Panc1 (cell line): ENCODE data around the gene PPP1R26. TPM values are rescaled to one million over a fixed set of nuclear protein-coding genes. Genes with fewer than 3 reads are reported as not detected.

Source experiments
- ATAC-seq: fragments of 200-7000 bp; cut with Tn5 transposase; 2 replicates; pipeline ENCODE4 v1.9.1; 2020; ENCODE audit warnings: mild to moderate bottlenecking, moderate library complexity
- BruUV-seq: library from RNA; stranded (reverse); fragments of 400-500 nt; replicated peaks from 2 replicates; lab custom pipeline; 2021; lab: Mats Ljungman, UMichigan
- CTCF ChIA-PET: fragments of 300-600 bp; sonication (Branson Sonifier 250); formaldehyde crosslinking; loops from one replicate; lab custom pipeline; 2022; ENCODE audit warnings: antibody characterized with exemption; lab: Charles Lee
- POLR2A ChIA-PET: fragments of 300-600 bp; sonication (Branson Sonifier 250); formaldehyde crosslinking; loops from one replicate; lab custom pipeline; 2022; ENCODE audit warnings: antibody characterized with exemption; lab: Charles Lee
- DNase-seq: peaks from one replicate; pipeline ENCODE4 v3.0.0-alpha.2; 2010; ENCODE audit warnings: low read depth, low spot score
- H3K27ac ChIP-seq: 2 replicates; pipeline ENCODE4 v1.5.1; 2011; ENCODE audit warnings: mild to moderate bottlenecking, low read length, inconsistent platforms
- H3K27me3 ChIP-seq: fragments of 200-500 bp; sonication (Bioruptor generic); 2 replicates; pipeline ENCODE4 v1.6.0; 2014; ENCODE audit warnings: low read length, inconsistent platforms; ENCODE audit not compliant: control insufficient read depth, insufficient read depth
- H3K36me3 ChIP-seq: fragments of 200-500 bp; sonication (Bioruptor generic); 2 replicates; pipeline ENCODE4 v1.5.1; 2014; ENCODE audit warnings: inconsistent platforms, mild to moderate bottlenecking, low read length, moderate library complexity; ENCODE audit not compliant: control insufficient read depth, insufficient read depth
- H3K4me1 ChIP-seq: 2 replicates; pipeline ENCODE4 v1.5.1; 2011; ENCODE audit warnings: inconsistent platforms, mild to moderate bottlenecking, low read length, moderate library complexity; ENCODE audit not compliant: control insufficient read depth, insufficient read depth
- H3K4me3 ChIP-seq, 2 experiments: 2 replicates each; pipeline ENCODE4 v1.5.1; 2011 to 2012; ENCODE audit warnings: low read depth in 2 of 2, low read length in 2 of 2, mild to moderate bottlenecking in 2 of 2, inconsistent platforms in 1 of 2, moderate library complexity in 1 of 2
- H3K9me3 ChIP-seq: fragments of 200-500 bp; sonication (Bioruptor generic); 2 replicates; pipeline ENCODE4 v1.5.1; 2014; ENCODE audit warnings: low read depth, mild to moderate bottlenecking, inconsistent platforms, low read length, moderate library complexity; ENCODE audit not compliant: control insufficient read depth, insufficient read depth
- CTCF ChIP-seq: fragments of 450-650 bp; IDR thresholded peaks from 2 replicates; pipeline ENCODE4 v1.5.1; 2017; ENCODE audit warnings: mild to moderate bottlenecking
- POLR2AphosphoS5 ChIP-seq: IDR thresholded peaks from 2 replicates; pipeline ENCODE4 v1.6.1; 2012; ENCODE audit warnings: mild to moderate bottlenecking, low read depth, low read length, moderate library complexity
- REST ChIP-seq, 2 experiments: IDR thresholded peaks; 2 replicates each; pipeline ENCODE4 v1.6.1; 2011 to 2012; ENCODE audit warnings: low read depth in 2 of 2, control low read depth in 1 of 2, low read length in 1 of 2, mild to moderate bottlenecking in 1 of 2, moderate library complexity in 1 of 2; ENCODE audit not compliant: insufficient read depth in 1 of 2
- SIN3A ChIP-seq: IDR thresholded peaks from 2 replicates; pipeline ENCODE4 v1.6.1; 2012; ENCODE audit warnings: low read depth, mild to moderate bottlenecking, low read length, moderate library complexity, borderline replicate concordance; ENCODE audit not compliant: insufficient read depth
- TCF7L2 ChIP-seq: IDR thresholded peaks from 2 replicates; pipeline ENCODE4 v1.6.1; 2011; ENCODE audit warnings: mild to moderate bottlenecking, low read depth, low read length, inconsistent platforms
- in situ Hi-C: cut with HindIII; loops from 2 replicates; pipeline ENCODE4 v1.10.0; 2016; ENCODE audit warnings: low sequenced_read_pairs, low pct_unique_long_range_greater_than_20kb
- intact Hi-C: fragments of 100-400 bp; cut with micrococcal nuclease; formaldehyde crosslinking; loops from one replicate; pipeline ENCODE4 v1.10.0; 2022; ENCODE audit not compliant: unreplicated experiment
- total RNA-seq: library from RNA; stranded (reverse); gene quantifications from one replicate; pipeline ENCODE4 v1.2.1, GENCODE V29; 2021; ENCODE audit not compliant: unreplicated experiment

The PPP1R26 gene
- total RNA-seq, 1 experiment from 2014 or later = 17.5 TPM

DNA sequence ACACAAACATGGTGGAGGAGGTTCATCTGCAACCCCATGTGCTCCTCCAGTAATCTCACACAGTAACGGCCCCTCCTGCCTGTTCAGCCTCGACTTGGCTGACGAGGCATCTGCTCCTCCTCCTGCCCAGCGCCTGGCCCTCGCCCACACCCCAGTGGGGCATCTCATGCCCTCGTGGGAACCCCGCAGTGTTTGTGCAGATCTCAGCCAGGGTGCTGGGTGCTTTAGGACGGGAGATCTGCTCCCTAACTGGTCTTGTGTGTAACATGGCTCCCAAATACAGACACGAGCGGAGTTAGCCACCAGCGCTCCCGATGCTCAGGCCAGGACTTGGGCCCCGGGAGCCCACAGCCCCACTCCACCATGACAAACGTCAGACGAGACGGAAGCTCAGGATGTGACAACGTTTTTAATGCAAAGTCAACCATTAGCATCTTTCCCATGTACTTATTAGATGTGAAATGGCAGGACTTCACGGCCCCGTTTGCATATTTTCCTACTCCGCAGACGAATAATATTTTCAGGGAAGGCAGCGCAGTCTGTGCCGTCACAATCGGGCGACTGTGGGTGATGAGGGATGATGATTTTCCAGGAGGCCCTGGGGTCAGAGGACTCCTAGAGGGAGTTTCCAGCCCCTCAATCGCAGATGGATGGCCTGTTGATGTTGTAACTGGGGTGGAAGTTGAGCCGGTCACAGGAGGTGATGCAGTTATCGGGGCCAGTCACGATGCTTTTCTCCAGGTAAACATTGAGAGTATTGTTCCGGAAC lies 15.4 kb downstream of the PPP1R26 start:
- ChIA-PET CTCF (no interaction called here), POLR2A (no interaction called here)
- Histone ChIP-seq H3K36me3 (no peaks in the 10 kb centered on the region), H3K27ac (no peak overlapping the region), H3K9me3 (no peaks in the 10 kb centered on the region), H3K4me3 (no peak overlapping the region), H3K27me3 (no peaks in the 10 kb centered on the region), H3K4me1 (no peaks in the 10 kb centered on the region)
- no peak for ATAC-seq
- in situ Hi-C loops = no loop called here
- no peak for DNase-seq
- no TSS peak for BruUV-seq
- intact Hi-C loops = no loop called here
- TF ChIP-seq TCF7L2 (no peak), REST (IDR thresholded peaks at IDR 0.05; ENCODE audit: insufficient read depth in 1 of 2, low read depth in 2 of 2, low read length in 1 of 2) (no peak), CTCF (no peak), POLR2AphosphoS5 (no peak), SIN3A (no peak)

DNA sequence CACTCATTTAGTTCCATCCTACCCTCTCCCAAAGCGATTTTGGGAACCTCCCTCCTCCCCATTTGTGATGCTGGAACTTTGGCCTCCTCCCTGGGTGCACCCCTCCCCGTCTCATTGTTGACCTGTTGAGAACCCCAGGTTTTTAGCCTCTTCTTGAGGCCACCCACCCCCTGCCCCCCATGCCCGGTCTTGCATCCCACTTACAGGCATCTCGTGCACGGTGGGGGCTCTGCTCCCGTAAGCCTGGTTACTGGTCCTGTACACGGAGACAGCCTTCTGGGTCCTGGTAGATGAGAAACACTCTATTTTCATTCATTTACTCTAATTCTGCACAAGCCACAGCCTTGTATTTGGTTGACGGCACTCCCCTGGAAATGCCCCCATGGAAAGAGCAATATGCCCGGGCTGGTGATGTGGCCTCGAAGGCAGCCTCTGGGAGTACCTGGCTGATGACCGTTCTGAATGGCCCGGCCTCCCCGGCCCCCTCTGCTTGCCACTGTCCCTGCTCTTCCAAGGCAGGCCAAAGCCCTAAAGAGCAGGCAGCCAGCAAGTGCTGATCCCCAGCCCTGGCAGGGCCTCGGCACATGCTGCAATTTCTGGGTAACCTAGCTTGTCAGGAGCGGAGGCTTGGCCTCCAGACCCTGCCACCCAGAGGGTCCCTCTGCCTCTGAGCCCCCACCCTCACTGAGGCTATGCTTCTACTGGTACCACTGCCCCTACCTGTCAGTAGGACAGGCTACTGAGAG lies 19.0 kb downstream of the PPP1R26 start:
- no peak for TF ChIP-seq SIN3A
- no peak for TF ChIP-seq REST (IDR thresholded peaks at IDR 0.05; ENCODE audit: insufficient read depth in 1 of 2, low read depth in 2 of 2, low read length in 1 of 2)
- TF ChIP-seq POLR2AphosphoS5 = no peak
- no peak for TF ChIP-seq TCF7L2
- TF ChIP-seq CTCF = no peak
- CTCF ChIA-PET = no interaction called here
- H3K36me3 ChIP-seq = peaks cover 4% of the 10 kb centered on the region; the same call in 1 of the 2 replicates
- DNase-seq = no peak
- no peaks in the 10 kb centered on the region for H3K9me3 ChIP-seq
- POLR2A ChIA-PET = no interaction called here
- peaks cover 4% of the 10 kb centered on the region for H3K4me1 ChIP-seq
- H3K27ac ChIP-seq = no peak overlapping the region
- BruUV-seq = no TSS peak
- H3K4me3 ChIP-seq = no peak overlapping the region
- no peaks in the 10 kb centered on the region for H3K27me3 ChIP-seq
- no peak for ATAC-seq
- in situ Hi-C loops (no loop called here), intact Hi-C loops (no loop called here)
